H1 (cell line): Measurements from ENCODE around the gene ZNF219. TPM values are rescaled to one million over a fixed set of nuclear protein-coding genes. Genes with fewer than 3 reads are reported as not detected.

ENCODE experiments used
- ATF2 ChIP-seq: IDR thresholded peaks from 2 replicates; pipeline ENCODE4 v1.6.1; 2012; ENCODE audit warnings: low read length, inconsistent platforms
- CBX8 ChIP-seq: fragments of 300-800, 300-1000 bp; sonication (generic); IDR thresholded peaks from 2 replicates; pipeline ENCODE4 v1.7.1; 2016; ENCODE audit warnings: low read depth, low read length, borderline replicate concordance
- CREB1 ChIP-seq: IDR thresholded peaks from 2 replicates; pipeline ENCODE4 v1.6.1; 2012; ENCODE audit warnings: inconsistent platforms
- MAX ChIP-seq: IDR thresholded peaks from 2 replicates; pipeline ENCODE4 v1.6.1; 2012; ENCODE audit warnings: inconsistent platforms
- RBBP5 ChIP-seq: IDR thresholded peaks from 2 replicates; pipeline ENCODE4 v1.7.1; 2012; ENCODE audit warnings: low read depth, mild to moderate bottlenecking, inconsistent platforms, low read length, moderate library complexity, borderline replicate concordance
- RFX5 ChIP-seq: IDR thresholded peaks from 2 replicates; pipeline ENCODE4 v1.6.1; 2011; ENCODE audit warnings: low read depth, low read length, improper control_type of control experiment, borderline replicate concordance
- SIN3A ChIP-seq, 2 experiments: IDR thresholded peaks in 1 of 2; conservative IDR thresholded peaks in 1 of 2; 2 replicates each; pipeline ENCODE4 v1.6.1; 2011 to 2012; ENCODE audit warnings: low read length in 2 of 2, improper control_type of control experiment in 1 of 2, low read depth in 1 of 2, mild to moderate bottlenecking in 1 of 2
- TEAD4 ChIP-seq: IDR thresholded peaks from 2 replicates; pipeline ENCODE4 v1.6.1; 2012; ENCODE audit warnings: low read depth, low read length, inconsistent platforms, mixed read lengths
- polyA plus RNA-seq, 7 experiments: library from polyadenylated mRNA; depleted of rRNA in 3 of 7; stranded (reverse) in 5 of 7; unstranded in 2 of 7; fragments of >200 nt in 5 of 7; fragments of 200-250 nt in 2 of 7; gene quantifications; 1 replicate in 5 of 7; 2 replicates in 1 of 7; 4 replicates in 1 of 7; pipeline versions ENCODE4 v1.2.1 to v1.2.3, GENCODE V29; 2011 to 2013; ENCODE audit warnings: missing spikeins in 2 of 7, mixed read lengths in 2 of 7
- total RNA-seq: library from RNA; stranded (reverse); fragmentation: NEBNext Ultra II Directional; extraction: Animal tissue kit (Norgen Biotek cat#: 25700); gene quantifications from 2 replicates; pipeline ENCODE4 v1.2.1, GENCODE V29; 2021

ZNF219 gene
- total and polyA plus RNA-seq, 2 of the 8 experiments (the other 6 are each of a cell fraction or from before 2014, with no cell fraction given) = 113 to 160 TPM

GRCh38 chr14:21096438-21096837 is 2.0 kb downstream of the ZNF219 start (continued):
- no peak for TF ChIP-seq RBBP5
- no peak for TF ChIP-seq RFX5
- TF ChIP-seq ATF2 = no peak
- no peak for TF ChIP-seq SIN3A (conservative IDR thresholded peaks at IDR 0.05 in 1 of 2, IDR thresholded peaks at IDR 0.05 in 1 of 2; ENCODE audit: low read depth in 1 of 2, low read length in 2 of 2)
- TF ChIP-seq TEAD4 = no peak
- no peak for TF ChIP-seq CREB1
- TF ChIP-seq CBX8 = no peak
- TF ChIP-seq MAX = no peak
